Activated effector memory CD4-positive, alpha-beta T cell treated with anti-CD3 and anti-CD28 coated beads, Interleukin-2, amount 50 U/mL, for 16 hours (primary cell): ENCODE data around the gene RALB.
A peak's percentile ranks its signal among the peaks of the same experiment; 100 is the strongest.

Experiments
- DNase-seq: peaks from one replicate; pipeline ENCODE4 v3.0.0-alpha.2; 2020

The RALB gene

GRCh38 chr2:120269076-120269744 is 16.6 kb downstream of the RALB start:
- DNase-seq = no peak

- no peak for DNase-seq
Observed at GRCh38 chr2:120269816-120270215, 17.2 kb downstream of the RALB start.

GRCh38 chr2:120271711-120272379 is 19.2 kb downstream of the RALB start:
- DNase-seq = no peak

- DNase-seq = no peak
Observed at GRCh38 chr2:120272763-120273481, 20.3 kb downstream of the RALB start.

- no peak for DNase-seq
Observed at GRCh38 chr2:120275617-120276400, 23.2 kb downstream of the RALB start.

GRCh38 chr2:120277505-120278205 is 25.0 kb downstream of the RALB start:
- DNase-seq = no peak

GRCh38 chr2:120278901-120279300 is 26.2 kb downstream of the RALB start:
- no peak for DNase-seq

DNA sequence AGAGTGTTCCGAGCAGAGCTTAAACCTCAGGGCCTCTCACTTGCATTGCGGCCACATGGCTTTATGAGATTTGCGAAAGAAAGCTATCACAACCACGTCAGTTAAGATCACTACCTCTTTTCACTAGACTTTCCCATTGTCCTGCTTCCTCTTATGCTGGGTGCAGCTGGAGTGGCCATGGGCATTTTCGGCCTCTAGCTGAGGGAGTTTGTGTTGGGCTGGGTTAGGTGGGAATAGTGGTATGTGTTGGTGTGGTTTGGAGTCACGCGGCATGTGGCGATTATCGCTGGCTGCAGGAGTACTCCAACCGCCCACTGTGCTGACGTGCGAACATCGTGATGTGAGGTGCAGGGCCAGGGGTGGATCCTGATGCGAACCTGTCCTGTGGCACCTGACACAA is 27.1 kb downstream of the RALB start:
- DNase-seq = no peak

DNA sequence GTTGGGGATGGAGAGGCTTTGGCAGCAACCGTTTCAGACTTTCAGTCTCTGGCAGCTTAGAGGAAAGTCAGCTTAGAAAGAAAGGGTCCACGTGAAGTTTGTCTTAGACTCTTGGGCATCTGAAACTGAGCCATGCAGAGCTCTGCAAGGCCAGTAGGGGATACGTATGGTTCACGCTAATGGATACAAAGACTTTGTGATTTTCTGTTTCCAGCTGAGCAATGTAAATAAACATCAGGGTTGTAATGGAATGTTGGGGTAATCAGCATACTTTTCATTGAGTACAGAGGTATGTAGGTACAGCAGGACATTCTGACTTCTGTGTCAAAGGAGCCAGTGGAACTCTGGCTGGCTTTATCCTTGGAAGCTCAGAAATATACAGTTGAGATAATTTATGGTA is 31.0 kb downstream of the RALB start:
- DNase-seq = no peak

- no peak for DNase-seq
Observed at GRCh38 chr2:120285056-120285455, 32.4 kb downstream of the RALB start.

- DNase-seq = peak; percentile 69
Observed at GRCh38 chr2:120287183-120288015, 34.7 kb downstream of the RALB start.

- no peak for DNase-seq
Observed at GRCh38 chr2:120288016-120288373, 35.3 kb downstream of the RALB start.

GRCh38 chr2:120289221-120289906 is 36.7 kb downstream of the RALB start:
- DNase-seq = no peak

DNA sequence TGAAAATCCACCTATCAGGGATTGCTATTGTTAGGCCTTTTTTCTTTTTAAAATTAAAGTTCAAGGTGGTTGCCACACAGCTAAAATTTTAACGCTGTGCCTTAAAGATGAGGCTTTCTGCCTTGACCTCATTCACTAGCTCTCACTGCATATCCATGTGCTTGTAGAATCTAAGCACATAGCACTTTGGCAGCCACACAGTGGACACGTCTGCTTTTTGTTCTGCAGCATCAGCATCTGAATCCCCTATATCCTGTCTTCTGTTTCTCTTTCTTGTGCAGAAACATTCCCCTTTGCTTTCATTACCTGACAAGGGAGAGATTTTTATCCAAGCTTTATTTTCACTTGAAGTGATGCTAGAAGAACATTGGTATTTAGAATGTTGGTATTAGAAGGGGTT is 38.1 kb downstream of the RALB start:
- no peak for DNase-seq

DNA sequence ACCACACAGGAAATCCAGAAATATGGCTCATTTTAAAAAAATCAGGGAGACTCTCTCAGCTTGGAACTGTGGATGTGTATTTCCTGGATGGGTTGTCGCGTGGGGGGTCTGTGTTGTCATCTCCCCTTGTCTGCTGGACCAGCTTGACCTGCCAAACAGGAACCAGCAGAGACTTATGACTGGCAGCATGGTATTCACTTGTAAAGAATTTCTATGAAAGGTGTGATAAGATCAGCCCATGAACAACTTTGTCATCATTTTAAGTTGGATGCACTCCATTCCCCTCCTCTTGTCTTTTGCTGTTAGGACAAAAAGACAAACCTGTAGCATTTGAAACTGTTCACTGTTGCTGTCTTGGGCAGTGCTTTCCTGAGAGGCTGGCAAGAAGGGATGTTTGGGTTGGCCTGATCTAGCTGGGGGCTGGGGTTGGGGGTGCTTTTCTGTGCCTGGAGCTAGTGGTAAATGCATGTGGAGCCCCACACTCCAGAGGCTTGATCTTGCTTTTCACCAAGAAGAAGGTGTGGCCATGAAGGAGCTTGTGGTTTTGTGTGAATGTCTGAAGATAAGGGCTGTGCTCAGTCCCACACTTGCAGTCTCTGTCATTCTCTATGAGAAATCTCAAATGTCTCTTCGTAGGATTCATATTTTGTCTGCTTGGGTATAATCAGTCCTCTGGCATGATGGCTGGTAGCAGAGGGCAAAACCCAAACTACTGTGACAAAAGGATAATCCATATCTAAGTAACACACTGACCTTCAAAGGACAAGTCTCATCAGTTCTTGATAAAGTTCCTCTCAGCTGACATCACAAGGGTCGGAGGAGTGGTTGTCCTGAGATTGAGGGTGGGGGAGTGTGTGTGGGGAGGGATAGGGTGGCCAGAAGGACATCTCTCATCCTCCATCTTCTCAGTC is 39.0 kb downstream of the RALB start:
- DNase-seq = no peak

DNA sequence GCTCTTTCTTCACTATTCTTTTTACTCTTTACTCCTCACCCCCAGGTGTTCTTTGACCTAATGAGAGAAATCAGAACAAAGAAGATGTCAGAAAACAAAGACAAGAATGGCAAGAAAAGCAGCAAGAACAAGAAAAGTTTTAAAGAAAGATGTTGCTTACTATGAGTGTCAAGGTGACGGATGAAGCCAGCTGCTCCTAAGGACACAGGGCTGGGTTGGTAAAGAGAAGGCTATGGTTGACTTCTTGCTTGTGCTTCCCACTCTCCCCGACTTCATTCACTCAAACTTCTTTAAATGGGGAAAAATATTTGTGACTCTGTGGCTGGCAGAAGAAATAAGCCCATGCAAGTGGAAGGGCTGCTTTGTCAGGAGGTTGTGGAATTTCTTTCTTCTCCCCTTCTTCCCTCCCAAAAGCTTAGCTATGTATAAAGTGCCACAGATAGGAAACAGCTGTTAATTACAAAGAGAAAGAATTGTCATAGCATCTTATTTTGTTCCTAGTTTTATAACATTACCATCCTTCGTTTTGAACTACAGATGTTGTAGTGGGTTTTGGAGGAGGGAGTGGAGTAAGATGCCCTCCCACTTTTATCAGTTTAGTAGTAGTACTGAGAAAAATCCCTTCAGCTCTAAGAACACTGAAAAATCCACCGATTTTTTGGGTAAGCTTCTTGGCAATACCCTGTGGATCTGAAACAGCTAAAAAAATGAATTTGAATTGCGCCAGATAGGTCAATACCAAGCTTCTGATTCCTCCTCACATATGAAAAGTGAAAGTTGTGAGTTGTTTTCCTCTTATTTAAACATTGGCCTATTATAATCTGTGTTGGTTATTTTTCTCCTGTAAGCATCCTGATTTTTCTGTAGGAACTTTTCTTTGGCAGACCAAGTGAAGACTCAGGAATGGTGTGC is 40.7 kb downstream of the RALB start:
- DNase-seq = no peak

- no peak for DNase-seq
Observed at GRCh38 chr2:120294008-120294340, 41.3 kb downstream of the RALB start.

- no peak for DNase-seq
Observed at GRCh38 chr2:120298173-120298835, 45.7 kb downstream of the RALB start.

- DNase-seq = no peak
Observed at GRCh38 chr2:120299004-120299403, 46.4 kb downstream of the RALB start.
